ENCODE measurements around the gene FAM114A1.
"Not testable (repeated sequence)": the region's sequence is repeated elsewhere in the genome, so short reads cannot be mapped to it uniquely, and the experiment has no call there.

FAM114A1 gene

DNA sequence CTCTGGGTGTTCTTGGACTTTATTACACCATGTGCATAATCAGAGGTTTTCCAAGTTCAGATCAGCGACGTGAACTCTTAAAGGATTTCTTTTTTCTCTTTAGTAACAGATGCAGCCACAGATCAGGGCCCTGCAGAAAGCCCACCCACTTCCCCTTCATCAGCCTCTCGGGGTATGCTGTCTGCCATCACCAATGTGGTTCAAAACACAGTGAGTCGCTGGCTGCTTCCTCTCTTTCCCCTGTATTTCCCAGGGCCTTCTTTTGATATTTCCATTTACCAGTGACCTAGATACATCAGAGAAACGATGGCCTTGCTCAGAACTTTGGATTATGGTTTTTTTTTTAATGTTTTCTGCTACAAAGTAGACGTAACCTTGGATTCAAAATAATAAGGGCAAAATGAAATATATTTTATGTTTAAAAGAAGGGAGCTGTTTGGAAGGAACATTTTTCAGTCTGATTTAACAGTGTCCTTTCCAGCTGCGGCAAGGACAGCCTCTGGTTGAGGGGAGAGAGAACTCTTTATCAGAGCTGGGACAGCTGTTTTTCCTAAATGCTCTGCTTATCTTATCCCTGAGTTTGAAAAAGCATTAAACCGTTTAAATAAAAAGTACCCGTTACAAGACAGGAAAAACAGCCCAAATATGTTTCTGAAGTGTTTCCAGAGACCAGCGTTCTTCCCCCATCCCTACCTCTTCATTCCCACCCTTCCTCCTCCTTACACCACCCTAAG lies 38.2 kb downstream of the FAM114A1 start:
- no peak for DNase-seq

DNA sequence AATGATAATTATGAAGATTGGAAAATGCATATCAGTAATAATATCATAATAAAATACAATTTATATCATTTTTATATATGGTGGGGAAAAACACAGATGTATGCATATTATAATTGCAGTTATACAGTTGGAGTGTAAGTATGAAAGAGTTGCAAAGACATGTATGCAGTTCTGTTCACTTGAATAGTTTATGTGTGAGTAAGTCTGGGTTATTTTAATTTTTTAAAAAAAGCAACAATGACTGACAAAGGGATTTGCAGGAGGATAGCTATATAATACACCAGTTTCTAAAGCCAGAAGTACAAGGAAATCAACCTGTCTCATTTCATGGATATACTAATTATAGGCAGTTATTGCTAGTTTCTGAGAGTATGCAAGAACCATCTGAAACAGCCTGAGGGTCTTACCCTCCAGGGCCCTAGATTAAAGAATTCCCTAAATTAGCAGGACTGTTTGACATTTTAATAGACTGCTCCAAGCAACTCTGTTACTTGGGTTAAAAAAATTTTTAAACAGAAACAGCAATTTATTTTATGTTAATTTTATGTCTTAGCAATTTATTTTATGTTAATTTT lies 40.2 kb downstream of the FAM114A1 start:
- no peak for DNase-seq

DNA sequence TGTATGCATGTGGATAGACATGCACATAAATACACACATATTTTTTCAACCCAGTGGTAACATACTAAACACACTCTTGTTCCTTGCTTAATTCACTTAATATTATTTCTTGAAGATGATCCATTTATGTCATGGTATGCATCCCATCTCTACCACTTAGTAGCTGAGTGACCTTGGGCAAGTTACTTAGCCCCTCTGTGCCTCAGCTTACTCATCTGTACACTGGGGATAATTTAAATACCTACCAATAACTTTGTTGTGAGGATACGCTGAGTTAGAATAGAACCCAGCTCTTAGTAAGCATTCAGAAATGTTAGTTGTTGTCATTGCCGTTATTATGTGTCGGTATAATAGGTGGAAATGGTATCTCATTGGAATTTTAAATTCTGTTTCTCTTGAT lies 41.4 kb downstream of the FAM114A1 start:
- no peak for DNase-seq

DNA sequence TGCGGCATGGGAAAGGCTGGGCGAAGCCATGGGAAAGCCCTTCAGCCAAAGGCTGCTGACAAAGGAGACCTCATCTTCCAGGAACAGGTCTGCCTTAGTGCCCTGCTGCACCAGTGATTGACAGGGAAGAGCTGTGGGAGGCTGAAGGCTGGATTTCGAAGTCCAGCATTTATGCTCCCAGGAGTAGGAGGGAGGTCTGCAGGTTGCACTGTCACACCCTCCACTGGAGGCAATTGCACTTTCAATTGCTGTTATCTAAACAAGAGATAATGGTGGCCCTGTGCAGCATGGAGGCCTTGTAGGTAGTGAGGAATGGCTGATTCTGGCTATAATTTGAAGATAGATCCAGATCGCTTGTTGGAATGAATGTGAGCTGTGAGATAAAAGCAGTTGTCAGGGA lies 43.7 kb downstream of the FAM114A1 start:
- DNase-seq = no peak

DNA sequence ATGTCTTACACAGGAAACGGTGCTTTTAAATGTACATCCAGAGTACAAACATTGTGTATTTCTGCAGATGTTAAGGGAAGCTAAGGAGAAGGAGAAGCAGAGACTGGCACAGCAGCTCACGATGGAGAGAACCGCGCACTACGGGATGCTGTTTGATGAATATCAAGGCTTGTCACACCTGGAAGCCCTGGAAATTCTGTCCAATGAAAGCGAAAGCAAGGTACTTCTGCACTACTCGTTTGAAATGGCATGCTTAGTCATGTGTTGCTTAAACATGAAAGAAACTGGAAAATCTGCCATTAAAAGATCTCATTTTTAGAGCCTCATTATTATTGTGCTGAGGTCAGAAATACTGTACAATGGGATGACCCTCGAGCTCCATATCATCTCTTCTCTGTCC lies 47.2 kb downstream of the FAM114A1 start:
- peak; percentile 4 for DNase-seq

DNA sequence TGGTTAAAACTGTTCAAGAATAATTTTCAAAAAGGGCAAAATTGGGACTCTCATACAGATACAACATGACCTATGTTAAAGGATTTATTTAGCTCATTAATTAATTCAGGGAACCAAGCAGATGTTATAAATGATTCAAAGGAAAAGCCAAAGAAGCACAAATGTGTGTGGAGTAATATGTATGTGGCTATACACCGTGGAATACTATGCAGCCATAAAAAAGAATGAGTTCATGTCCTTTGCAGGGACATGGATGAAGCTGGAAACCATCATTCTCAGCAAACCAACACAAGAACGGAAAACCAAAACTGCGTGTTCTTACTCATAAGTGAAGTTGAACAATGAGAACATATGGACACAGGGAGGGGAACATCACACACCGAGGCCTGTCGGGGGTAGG lies 48.7 kb downstream of the FAM114A1 start:
- not testable (repeated sequence) for DNase-seq

DNA sequence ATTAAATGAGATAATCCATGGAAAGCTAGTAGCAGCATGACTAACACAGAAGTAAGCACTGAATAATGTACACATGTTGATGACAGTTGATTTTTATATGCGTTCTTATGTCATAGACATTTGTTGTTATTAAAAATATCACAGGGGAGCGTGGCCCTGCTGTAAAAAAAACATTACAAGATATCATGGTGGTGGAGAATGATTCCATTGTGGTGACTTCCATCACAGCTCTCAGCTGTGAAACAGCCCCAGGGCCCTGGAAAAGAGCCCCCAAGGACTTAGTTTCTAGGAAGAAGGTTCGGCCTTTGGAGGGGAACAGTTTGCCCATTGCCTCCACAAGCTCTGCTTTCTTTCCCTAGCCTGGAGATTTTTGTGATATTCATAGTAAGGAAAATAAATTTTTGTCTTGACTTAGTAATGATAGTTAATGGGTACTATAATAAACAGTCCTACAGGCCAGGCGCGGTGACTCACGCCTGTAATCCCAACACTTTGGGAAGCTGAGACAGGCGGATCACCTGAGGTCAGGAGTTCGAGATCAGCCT lies 49.9 kb downstream of the FAM114A1 start:
- DNase-seq = no peak

DNA sequence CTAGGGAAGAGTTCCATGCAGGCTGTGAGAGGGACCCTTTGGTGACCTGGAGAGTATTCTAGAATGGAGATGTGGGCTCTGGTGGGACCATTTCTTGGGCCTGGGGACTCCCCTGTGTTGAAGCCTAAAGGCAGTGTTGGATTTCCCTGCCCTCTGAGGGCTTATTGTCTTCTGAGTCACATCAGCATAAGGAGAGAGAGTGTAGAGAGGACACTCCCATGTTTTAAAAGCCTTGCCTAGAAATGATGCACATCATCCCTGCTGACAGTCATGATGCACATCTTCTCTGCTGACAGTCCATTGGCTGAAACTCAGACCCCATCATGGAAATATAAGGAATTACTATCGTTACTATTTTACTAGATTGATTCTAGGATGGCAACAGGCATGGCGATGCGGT lies 51.9 kb downstream of the FAM114A1 start:
- DNase-seq = no peak

DNA sequence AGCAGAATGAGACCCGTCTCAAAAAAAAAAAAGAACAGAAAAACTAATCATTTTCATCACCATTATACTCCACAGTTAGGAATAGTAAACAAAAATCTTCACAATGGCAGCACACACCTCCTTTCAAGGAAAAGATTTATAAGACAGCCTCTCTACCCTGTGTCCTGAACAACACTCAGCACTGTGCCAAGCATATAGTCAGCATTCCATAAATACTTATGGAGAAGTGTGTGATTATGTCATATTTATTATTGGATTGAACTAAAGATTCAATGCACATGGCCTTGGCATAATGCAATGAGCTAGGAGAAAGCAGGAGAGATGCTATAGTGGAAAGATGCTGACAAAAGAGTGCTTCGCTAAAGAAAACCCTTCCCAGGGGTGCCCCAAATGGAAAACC lies 52.6 kb downstream of the FAM114A1 start:
- DNase-seq = no peak

DNA sequence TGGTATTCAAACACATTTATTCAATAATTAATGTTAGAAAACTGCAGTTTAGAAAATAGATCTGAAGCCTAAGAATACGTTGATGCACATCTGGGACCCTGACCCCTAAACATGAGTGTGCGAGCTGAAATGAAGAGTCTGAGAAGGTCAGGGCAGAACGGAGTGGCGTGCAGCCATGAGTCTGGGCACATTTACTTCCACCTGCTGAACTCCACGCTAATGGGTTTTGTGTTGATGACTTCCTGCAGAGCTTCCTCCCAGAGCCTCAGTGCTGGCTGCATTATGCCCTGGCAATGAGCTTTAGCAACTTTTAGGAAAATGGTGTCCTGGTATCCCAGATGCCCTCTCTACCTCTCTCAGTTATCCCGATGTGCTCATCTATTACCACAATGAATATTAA lies 53.1 kb downstream of the FAM114A1 start:
- no peak for DNase-seq

DNA sequence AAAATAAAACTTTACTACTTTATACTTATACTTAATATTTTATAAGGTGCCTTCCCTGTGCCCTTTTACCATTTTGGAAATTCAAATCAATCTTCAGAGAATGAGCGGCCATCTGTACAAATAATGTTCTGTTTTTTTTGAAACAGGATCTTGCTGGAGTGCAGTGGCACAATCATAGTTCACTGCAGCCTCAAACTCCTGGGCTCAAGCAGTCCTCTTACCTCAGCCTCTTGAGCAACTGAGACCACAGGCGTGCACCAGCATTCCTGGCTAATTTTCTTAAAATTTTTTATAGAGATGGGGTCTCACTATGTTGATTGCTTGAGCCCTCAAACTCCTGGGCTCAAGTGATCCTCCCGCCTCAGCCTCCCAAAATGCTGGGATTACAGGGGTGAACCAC lies 53.5 kb downstream of the FAM114A1 start:
- DNase-seq = no peak

DNA sequence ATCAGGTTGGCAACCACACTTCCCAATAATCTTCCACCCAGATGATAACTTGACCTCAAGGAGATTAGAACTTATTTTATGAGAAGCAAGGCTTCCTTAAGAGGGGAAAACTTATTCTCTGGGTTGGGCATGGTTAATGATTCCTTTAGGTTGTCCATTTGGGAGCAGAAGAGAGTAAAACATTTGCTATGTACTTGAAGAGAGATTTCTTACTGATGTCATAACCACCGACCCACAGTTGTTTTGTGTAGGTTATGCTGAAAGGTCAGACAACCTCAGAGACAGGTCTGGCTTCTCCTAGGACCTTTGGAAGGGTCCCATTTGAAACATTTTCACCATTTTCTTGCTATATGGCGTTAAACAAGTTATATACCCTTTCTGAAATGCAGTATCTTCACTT lies 56.1 kb downstream of the FAM114A1 start:
- DNase-seq = no peak

DNA sequence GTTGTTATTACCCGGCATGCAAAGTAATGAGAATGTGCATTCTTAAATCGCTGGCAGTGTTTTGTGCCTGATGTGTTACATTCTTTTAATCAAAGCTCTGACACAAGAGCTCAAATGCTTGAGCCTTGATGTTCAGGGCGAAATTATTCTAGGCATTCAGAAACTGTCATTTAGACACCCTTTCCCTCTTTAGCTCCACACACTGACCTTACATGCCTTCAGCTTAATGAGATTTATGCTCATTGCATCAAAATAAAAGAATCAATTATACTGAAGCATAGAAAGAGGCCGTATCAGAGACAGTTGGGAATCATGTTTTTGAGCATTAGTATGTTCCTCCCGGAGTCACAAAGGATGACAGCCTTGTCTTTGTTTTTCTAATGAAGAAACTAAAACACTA lies 56.7 kb downstream of the FAM114A1 start:
- DNase-seq = no peak

DNA sequence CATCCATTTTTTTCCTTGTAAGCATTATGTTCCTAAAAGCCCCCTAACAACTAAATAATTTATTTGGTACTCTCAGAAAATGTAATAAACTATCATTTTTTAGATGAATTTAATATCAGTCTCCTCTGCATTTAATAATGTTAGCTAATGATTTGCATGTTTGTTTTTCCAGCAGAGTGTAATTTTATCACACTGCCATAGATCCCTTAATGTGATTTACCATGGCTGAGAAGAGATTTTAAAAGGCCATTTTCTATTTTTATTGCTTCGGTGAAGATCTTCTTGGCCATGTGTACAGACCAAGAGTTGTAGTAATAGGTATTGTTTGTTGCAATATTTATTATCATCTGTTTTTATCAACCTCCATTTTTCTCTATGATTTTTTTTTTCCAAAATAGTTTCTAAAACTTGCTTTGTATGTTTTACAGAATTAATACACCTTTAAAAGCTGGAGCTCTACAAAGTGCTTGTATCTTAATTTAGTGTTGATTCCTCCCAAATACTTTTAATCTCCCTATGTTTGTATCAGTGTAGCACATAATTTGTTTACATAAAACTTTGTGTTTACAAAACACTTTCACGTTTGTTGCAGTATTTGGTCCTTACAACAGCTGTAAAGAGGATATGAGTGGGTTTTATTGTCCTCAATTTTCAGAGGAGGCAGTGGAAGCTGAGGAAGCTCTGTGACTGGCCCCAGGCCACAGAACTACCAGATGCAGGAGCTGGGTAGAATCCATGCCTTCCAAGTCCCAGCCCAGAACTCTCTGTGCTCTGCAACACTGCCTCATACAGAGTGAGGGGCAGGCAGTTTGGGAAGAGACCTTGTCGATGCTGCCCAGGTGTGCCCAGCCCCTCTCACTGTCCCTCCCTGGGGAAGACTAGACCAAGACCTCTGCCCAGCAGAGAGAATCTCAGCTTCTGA lies 58.1 kb downstream of the FAM114A1 start:
- DNase-seq = no peak

DNA sequence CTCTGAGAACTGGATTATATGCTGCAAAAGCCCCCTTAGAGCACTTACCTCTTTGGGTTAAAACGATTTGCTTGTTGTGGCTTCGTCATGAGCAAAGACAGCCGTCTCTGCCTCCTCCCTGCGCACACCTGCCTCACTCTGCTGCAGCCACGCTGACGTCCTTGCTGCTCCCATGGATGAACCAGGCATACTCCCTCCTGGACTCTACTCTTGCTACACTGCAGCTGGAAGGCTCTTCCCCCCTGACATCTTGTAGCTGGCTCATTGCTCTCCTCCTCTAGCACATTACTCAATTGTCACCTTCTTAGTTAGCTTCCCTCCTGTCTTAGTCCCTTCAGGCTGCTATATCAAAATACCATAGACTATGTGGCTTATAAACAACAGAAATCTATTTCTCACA lies 59.3 kb downstream of the FAM114A1 start:
- no peak for DNase-seq

DNA sequence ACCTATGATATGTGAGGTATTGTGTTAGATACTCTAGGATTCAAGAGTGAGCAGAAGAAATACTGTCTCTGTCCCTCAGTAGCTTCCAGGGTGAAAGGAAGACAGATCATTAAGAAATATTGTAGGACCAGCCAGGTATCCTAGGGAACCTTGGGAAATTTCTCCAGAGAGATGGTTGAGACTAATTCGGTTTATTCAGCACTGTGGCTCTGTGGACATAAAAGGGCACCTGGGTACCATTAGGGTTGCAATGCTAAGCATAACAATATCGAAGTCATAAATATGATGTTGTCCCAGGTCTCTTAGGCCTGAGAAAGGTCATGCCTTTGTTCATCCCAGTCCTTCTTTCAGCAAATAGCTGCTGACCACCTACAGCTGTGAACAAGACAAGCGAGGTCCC lies 61.0 kb downstream of the FAM114A1 start:
- no peak for DNase-seq

DNA sequence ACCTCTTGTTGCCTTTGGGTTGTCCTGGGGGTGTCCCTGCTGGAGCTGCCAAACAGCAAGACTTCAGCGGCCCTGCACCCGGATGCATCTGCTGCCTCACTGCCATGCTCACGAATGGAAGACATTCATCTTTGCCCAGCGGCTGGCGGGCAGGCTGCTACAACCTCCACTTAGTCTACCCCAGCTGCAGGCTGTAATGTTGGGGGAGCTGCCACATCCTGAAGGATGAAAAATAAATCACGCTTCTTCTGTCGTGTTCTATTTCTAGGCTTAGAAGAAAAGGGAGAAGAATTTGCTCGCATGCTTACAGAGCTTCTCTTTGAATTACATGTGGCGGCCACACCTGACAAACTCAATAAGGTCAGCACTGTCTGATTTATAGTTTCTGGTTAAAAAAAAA lies 61.4 kb downstream of the FAM114A1 start:
- DNase-seq = no peak

DNA sequence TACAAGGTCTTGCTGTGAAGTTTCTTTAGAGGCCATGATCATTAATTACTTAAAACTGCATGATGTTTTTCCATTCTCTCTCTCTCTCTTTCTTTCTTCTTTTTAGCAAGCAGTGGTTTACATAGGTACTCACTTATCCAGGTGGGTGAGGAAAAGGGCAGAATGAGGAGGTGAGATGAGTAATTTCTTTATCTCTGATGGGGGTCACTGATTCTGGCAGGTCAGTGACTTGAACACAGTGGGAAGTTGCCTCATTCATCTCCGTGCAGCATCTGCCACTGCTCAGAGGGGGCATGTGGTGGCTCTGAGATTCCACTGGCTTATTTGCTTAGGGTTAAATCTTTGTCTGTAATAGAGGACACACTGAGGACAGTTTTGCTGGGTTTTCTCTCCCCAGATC lies 62.6 kb downstream of the FAM114A1 start:
- DNase-seq = no peak

DNA sequence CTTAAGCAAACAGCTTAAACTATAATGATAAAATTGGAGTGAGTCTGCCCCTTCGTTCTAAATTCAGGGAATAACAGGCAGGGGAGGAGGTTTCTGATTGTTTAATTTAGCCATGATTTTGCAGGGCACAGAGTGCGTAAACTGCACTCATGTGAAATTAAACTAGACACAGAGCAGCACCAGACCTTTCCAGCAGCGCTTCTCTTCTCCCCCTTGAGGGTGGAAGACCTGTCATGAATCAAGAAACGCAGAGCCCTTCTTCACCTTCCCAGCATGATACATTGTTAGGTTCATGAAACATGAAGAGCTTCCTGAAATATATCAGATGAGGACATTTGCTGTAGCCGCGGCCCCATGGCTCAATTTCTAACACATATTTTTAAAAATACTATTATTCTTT lies 63.1 kb downstream of the FAM114A1 start:
- DNase-seq = no peak

DNA sequence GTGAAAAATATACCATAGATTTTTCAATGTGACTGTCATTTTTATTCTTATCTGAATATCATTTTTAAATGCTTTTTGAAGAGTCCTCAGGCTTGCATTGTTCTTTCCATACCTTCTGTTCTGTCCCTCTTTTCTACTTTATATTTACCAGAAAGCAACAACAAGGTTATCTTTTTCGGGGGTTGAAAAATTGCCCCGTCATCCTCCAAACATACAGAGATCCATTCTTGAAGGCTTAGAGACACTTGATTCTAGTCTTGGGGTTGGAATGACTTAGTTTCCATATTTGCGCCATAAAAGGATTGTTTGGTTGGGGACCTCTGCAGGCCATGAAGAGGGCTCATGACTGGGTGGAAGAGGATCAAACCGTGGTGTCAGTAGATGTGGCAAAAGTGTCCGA lies 63.5 kb downstream of the FAM114A1 start:
- no peak for DNase-seq

DNA sequence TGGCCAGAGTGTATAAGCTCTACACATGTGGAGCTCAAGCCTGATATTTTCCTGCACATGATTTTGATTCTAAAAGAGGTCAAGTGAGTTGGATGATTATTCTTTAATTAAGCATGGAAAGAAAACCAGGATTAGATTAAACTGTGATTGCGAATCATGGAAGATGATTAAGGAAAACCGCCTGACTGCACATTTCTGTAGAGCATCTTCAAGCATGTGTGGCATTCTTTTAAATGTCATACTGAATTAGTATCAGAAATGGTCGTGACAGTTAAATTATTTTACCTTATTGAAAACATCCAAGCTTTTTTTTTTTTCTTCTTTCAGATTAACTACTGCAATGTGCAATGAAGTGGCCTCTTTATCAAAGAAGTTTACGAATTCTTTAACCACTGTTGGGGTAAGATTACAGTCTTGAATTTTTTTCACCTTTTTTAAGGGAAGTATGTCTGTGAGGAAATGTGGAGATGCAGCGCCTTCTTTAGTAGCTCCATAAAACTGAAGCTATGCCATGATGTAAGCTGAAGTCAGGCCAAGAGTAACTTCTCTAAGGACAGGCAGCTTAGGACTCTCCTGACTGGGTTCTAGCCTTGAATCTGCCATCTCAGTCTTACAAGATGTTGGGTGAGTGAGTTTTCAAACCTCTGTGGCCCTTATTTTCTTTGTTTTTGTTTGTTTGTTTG lies 67.9 kb downstream of the FAM114A1 start:
- DNase-seq = no peak

DNA sequence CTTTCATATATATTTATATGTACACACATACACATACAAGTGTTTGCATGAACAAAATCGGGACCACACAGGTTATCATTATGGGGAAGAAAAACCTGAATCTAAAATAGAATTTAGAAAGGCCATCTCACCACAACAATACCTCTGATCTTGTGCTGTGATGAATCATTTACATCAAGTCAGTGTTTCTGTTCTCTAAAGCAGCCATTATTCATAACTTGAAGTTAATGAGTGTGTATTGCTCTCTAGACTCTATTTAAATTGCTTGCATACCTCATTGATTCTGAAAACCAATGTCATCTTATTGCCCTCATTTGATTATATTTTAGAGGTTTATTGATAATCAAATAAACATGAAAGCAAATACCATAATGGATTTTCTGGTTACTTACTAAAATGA lies 71.6 kb downstream of the FAM114A1 start:
- no peak for DNase-seq

DNA sequence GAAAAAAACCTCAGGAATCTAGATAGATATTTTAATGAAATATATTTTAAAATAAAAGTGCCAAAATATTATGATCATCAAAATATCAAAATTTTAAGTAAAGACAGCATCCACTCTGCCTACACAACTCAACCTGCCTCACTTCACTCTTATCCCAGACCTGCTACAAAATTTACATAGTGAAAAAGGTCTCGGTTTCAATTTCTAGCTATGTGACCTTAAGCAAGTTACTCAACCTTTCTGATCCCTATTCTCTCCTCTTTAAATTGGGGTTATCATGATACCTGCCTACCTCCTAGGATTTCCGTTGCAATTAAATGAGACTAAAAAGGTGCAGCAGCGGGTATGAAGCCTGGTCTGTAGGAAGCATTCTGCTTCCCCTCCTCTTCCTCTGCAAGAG lies 72.9 kb downstream of the FAM114A1 start:
- no peak for DNase-seq

Data from stimulated activated CD4-positive, alpha-beta T cell treated with anti-CD3 and anti-CD28 coated beads, Interleukin-4, amount 100 ng/mL, for 1 hour (primary cell).